ENCODE results near the gene ZDHHC24.

GRCh38 chr11:66476841-66477251 lies 69.0 kb downstream of the ZDHHC24 start:
- TF ChIP-seq CTCF (IDR thresholded peaks at IDR 0.05) (no peak), EP300 (IDR thresholded peaks at IDR 0.05) (no peak), POLR2A (IDR thresholded peaks at IDR 0.05) (no peak)
